ENCODE measurements around the gene DCDC1.

Gene DCDC1

DNA sequence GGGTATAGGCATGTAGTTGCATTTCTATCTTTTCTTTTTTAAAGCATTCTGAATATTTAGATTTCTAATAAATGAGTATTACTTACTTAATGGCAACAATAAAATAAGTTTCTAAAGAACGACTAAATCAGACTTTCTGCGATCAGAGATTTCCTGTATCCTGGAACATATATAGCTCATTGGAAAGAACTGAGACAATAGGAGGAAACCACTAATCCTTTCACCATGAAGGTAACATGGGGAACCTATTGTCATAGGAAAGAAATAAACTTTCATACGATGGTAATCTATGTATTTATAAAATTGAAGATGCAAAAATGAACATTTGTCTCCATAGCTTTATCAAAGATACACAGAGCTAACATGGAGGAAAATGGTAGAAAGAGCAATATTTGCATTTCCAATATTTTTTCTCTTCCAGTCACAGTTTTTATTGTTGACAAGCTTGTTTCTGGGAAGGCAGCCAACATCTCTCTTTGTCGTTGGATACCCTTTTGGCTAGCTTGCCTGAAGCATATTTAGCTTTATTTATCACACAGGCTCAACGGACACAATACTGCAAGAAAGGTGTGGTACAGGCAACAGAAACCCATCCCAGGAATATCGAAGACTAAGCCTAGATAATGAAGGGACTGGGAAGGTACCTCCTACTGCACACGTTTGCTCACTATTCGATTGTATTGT lies 490.1 kb downstream of the DCDC1 start:
- H3K4me3 ChIP-seq (replicated peaks in 1 of 2; ENCODE audit: low read depth in 2 of 2, low read length in 2 of 2): no peak overlapping the region
- peak; percentile 39 to 61 for DNase-seq (ENCODE audit: low read depth in 2 of 2)
- TF ChIP-seq, protein P1, sequence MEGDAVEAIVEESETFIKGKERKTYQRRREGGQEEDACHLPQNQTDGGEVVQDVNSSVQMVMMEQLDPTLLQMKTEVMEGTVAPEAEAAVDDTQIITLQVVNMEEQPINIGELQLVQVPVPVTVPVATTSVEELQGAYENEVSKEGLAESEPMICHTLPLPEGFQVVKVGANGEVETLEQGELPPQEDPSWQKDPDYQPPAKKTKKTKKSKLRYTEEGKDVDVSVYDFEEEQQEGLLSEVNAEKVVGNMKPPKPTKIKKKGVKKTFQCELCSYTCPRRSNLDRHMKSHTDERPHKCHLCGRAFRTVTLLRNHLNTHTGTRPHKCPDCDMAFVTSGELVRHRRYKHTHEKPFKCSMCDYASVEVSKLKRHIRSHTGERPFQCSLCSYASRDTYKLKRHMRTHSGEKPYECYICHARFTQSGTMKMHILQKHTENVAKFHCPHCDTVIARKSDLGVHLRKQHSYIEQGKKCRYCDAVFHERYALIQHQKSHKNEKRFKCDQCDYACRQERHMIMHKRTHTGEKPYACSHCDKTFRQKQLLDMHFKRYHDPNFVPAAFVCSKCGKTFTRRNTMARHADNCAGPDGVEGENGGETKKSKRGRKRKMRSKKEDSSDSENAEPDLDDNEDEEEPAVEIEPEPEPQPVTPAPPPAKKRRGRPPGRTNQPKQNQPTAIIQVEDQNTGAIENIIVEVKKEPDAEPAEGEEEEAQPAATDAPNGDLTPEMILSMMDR (IDR thresholded peaks at IDR 0.05; ENCODE audit: low read depth, low read length): no peak

DNA sequence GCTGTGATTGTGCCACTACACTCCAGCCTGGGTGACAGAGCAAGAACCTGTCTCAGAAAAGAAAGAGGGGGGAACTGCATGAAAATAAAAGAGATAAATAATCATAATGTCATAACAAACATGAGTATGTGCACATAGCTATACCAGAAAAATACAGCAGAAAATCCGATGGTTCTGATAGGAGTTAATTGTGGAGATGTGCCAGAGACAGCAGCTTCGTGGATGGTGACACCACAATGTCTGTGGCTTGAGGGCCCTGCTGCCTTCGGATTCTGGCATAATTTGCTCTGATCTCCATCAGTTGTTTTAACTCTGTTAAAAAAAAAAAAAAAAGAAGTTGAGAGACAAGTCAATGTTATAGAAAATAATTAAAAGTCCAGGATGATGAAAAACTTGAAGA lies 491.1 kb downstream of the DCDC1 start:
- no peak for DNase-seq (ENCODE audit: low read depth in 2 of 2)
- H3K4me3 ChIP-seq (replicated peaks in 1 of 2; ENCODE audit: low read depth in 2 of 2, low read length in 2 of 2): no peak overlapping the region
- TF ChIP-seq, protein P1 (IDR thresholded peaks at IDR 0.05; ENCODE audit: low read depth, low read length): no peak

DNA sequence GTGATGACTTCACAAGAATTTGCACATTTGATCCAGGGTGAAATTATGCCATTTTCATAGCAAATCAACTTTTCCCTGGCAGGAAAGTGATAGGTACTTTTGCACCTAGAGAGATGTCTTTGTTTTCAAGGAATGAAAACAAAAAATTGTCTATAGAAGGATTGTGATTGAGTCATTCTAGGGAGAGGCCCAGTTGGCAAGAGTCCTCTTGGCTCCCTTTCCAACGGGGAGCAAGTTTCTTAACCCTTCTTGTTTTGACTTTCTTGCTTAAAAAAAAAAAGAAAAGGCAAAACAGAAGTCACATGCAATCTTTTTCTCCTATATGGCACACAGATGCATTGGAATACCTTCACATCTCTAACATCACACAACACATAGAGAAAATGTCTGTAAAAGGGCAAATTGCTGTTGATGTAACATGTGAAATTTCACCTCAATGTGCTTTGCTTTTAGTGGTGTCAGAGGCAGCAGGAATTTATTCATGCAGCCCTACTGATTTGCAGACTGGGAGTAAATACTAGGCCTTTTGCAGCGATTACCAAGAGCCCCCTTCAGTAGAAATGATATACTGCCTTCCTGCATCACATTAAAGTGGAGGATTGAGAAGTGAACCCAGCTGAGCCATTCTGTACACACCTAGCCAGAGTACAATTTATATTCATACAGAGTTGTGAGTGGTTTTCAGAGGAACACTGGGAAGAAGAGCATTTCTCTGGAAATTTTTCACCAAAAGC lies 492.7 kb downstream of the DCDC1 start:
- H3K4me3 ChIP-seq (replicated peaks in 1 of 2; ENCODE audit: low read depth in 2 of 2, low read length in 2 of 2): no peak overlapping the region
- DNase-seq (ENCODE audit: low read depth in 2 of 2): peak; percentile 25 to 39
- TF ChIP-seq, protein P1 (IDR thresholded peaks at IDR 0.05; ENCODE audit: low read depth, low read length): no peak

DNA sequence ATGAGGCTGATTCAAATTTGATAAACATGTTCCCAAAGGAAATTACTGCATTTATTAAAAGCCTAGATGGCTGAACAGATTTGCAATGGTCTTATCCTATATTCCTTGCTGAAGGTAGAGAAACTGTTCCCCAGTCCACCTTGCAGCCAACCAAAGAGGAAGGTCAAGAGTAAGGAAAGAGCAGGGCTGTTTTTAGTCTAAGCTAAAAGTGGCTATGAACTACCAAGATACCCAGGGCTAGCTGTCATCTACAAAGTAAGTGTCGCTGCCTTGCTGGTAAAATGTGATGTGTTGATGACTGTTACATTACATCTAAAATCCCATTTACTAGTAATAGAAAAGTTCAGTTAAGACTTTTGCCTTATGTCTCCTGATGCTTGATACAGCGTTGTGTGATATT lies 493.3 kb downstream of the DCDC1 start:
- H3K4me3 ChIP-seq (replicated peaks in 1 of 2; ENCODE audit: low read depth in 2 of 2, low read length in 2 of 2): no peak overlapping the region
- TF ChIP-seq, protein P1 (IDR thresholded peaks at IDR 0.05; ENCODE audit: low read depth, low read length): no peak
- no peak for DNase-seq (ENCODE audit: low read depth in 2 of 2)

DNA sequence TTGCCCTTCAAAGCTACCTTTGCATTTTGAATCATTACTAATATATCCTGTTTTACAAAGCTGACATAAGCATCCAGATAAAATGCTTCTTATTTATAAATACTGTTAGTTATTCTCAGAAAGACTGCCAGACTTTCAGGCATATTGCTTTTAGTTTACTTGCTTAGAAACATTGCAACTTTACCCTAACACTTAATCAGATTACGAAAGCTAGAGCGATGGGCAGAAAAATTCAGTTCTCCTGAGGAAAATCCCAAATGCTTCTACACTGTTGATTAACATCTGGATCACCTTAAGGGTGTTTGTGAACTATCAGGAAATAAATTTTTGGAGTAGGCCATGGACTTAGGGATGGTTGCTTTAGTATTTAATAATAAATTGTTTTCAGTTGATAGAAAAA lies 493.7 kb downstream of the DCDC1 start:
- H3K4me3 ChIP-seq (replicated peaks in 1 of 2; ENCODE audit: low read depth in 2 of 2, low read length in 2 of 2): no peak overlapping the region
- no peak for DNase-seq (ENCODE audit: low read depth in 2 of 2)
- TF ChIP-seq, protein P1 (IDR thresholded peaks at IDR 0.05; ENCODE audit: low read depth, low read length): no peak

DNA sequence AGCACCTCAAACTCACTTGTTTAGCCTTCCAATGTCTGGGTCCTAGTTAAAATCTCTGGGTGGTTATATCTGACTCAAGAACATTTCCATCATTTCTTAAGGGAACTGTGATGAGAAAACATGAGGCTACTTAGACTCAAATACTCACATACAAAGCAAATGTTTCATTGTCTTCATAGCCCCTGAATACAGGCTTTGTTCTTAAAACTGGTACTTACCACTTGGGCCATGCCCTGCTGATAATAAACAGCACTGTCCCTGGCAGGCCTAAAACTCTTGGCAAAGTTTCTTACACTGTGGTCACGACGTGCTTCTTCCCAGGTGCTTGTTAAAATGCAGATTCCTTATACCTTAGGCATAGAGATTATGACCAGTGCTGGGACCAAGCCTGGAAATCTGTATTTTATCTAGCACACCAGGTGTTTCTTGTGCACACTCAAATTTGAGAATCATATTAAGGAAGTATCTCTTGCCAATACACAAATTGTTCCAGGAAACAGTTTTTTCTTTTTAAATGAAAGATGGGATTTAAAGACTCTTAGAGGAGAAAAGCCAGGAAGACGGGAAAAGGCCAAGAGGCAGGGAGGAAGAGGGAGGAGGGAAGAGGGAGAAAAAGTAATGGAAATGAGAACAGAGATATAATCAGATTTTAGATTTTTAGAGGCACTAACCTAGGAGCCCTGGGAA lies 495.5 kb downstream of the DCDC1 start:
- no peak for DNase-seq (ENCODE audit: low read depth in 2 of 2)
- TF ChIP-seq, protein P1 (IDR thresholded peaks at IDR 0.05; ENCODE audit: low read depth, low read length): no peak

More for the DNA sequence above, 495.5 kb downstream of the DCDC1 start:
- no peak overlapping the region for H3K4me3 ChIP-seq (replicated peaks in 1 of 2; ENCODE audit: low read depth in 2 of 2, low read length in 2 of 2)

Data from cardiac fibroblast (primary cell).